Ovary (tissue), 9 donors: Measurements from ENCODE around the gene RASAL2. TPM values are rescaled to one million over a fixed set of nuclear protein-coding genes. Genes with fewer than 3 reads are reported as not detected.

Experiments
- DNase-seq, 5 donors: peaks; one replicate each; pipeline ENCODE4 v3.0.0-alpha.2; 2019 to 2020
- H3K27ac ChIP-seq, 2 donors: fragments of 200-600 bp; one replicate each; pipeline versions ENCODE4 v1.5.1 to v1.8.0; 2019 to 2022
- H3K27me3 ChIP-seq: fragments of 200-600 bp; one replicate; pipeline ENCODE4 v1.8.0; 2022
- H3K36me3 ChIP-seq: fragments of 200-600 bp; sonication (generic); one replicate; pipeline ENCODE4 v1.5.1; 2019
- H3K4me1 ChIP-seq: one replicate; pipeline ENCODE4 v1.8.1; 2013; ENCODE audit warnings: mild to moderate bottlenecking, moderate library complexity; ENCODE audit not compliant: insufficient read depth
- H3K4me3 ChIP-seq: fragments of 200-600 bp; sonication (generic); one replicate; pipeline ENCODE4 v1.5.1; 2017
- H3K9me3 ChIP-seq, 2 donors: fragments of 200-600 bp in 1 of 2; sonication (generic) in 1 of 2; one replicate each; pipeline versions ENCODE4 v1.5.1 to v1.8.1; 2013 to 2019; ENCODE audit warnings: mild to moderate bottlenecking in 1 of 2, moderate library complexity in 1 of 2
- EP300 ChIP-seq: sonication (generic); formaldehyde crosslinking; IDR thresholded peaks from one replicate; pipeline ENCODE4 v1.6.1; 2017; ENCODE audit warnings: antibody characterized with exemption
- POLR2A ChIP-seq: fragments of 450-650 bp; IDR thresholded peaks from one replicate; pipeline ENCODE4 v1.6.1; 2017; ENCODE audit warnings: antibody characterized with exemption, mild to moderate bottlenecking, moderate library complexity
- WGBS, 3 donors: extraction: QIAGEN DNeasy Blood & Tissue Kit in 1 of 3; methylation state at CpG; one replicate each; pipeline versions ENCODE4 v1.1.5 to v1.1.7; 2013 to 2017; 5-methylcytosine and 5-hydroxymethylcytosine counted together
- intact Hi-C, 4 donors: fragments of 100-400 bp; cut with DNase I; formaldehyde crosslinking; loops; one replicate each; pipeline versions ENCODE4 v1.11.0 to v1.15.1; 2022 to 2023
- polyA plus RNA-seq, 2 donors: library from polyadenylated mRNA; stranded (reverse); fragments of 200-250 nt in 1 of 2; fragments of 350-450 nt in 1 of 2; fragmentation: Illumina TruSeq in 1 of 2; extraction: RNeasy Lipid Tissue Mini Kit (QIAGEN cat#74804) in 1 of 2; gene quantifications; one replicate each; pipeline ENCODE4 v1.2.3, GENCODE V29; 2013 to 2014
- total RNA-seq, 7 donors: library from RNA; depleted of rRNA in 2 of 7; stranded (reverse); fragments of >200 nt in 2 of 7; fragmentation: NEBNext Ultra II Directional in 3 of 7; extraction: Animal tissue kit (Norgen Biotek cat#: 25700) in 3 of 7; gene quantifications; one replicate each; pipeline versions ENCODE4 v1.1.0 to v1.2.4, GENCODE V29; 2016 to 2023
- TF ChIP-seq, protein P1 (sequence below), 3 donors: fragments of 450-650 bp in 2 of 3; fragments of 200-600 bp in 1 of 3; IDR thresholded peaks; one replicate each; pipeline versions ENCODE4 v1.5.1 to v1.8.0; 2016 to 2022; ENCODE audit warnings: antibody characterized with exemption in 3 of 3, mild to moderate bottlenecking in 1 of 3
- donor health status: DM: no; HTN: no; CAD: no; lungs with moderate emphysema.
- donor health status: DM: no; HTN: no; CAD: no.
- donor health status: Bipolar disorder and iron deficiency.
- donor health status: DM: yes; HTN: yes; CAD: no.
- donor health status: DM: no; HTN: no; CAD: no.
- donor health status: DM: yes; HTN: yes; CAD: no.

The RASAL2 gene
- total and polyA plus RNA-seq, 9 donors, result 4.2 to 20.5 (median 11.5) TPM

- no peak for DNase-seq
- TF ChIP-seq POLR2A, result no peak
- TF ChIP-seq, protein P1, sequence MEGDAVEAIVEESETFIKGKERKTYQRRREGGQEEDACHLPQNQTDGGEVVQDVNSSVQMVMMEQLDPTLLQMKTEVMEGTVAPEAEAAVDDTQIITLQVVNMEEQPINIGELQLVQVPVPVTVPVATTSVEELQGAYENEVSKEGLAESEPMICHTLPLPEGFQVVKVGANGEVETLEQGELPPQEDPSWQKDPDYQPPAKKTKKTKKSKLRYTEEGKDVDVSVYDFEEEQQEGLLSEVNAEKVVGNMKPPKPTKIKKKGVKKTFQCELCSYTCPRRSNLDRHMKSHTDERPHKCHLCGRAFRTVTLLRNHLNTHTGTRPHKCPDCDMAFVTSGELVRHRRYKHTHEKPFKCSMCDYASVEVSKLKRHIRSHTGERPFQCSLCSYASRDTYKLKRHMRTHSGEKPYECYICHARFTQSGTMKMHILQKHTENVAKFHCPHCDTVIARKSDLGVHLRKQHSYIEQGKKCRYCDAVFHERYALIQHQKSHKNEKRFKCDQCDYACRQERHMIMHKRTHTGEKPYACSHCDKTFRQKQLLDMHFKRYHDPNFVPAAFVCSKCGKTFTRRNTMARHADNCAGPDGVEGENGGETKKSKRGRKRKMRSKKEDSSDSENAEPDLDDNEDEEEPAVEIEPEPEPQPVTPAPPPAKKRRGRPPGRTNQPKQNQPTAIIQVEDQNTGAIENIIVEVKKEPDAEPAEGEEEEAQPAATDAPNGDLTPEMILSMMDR (IDR thresholded peaks at IDR 0.05), result no peak
- TF ChIP-seq EP300, result no peak
- no peaks in the 10 kb centered on the region for H3K27me3 ChIP-seq
- no peaks in the 10 kb centered on the region for H3K4me1 ChIP-seq
- H3K4me3 ChIP-seq, result no peak overlapping the region
- WGBS, 3 donors, result 86 to 90% (median 87%) methylated on average over 2 of the region's 2 CpGs
- intact Hi-C loops, result no loop called here
- H3K36me3 ChIP-seq, result no peaks in the 10 kb centered on the region
- H3K27ac ChIP-seq, result no peak overlapping the region
- no peaks in the 10 kb centered on the region for H3K9me3 ChIP-seq
Observed at GRCh38 chr1:178143730-178144690, 50.1 kb downstream of the RASAL2 start.

- no peaks in the 10 kb centered on the region for H3K9me3 ChIP-seq
- 94 to 98% (median 94%) methylated on average over 1 of the region's 1 CpG for WGBS, 3 donors
- no peak overlapping the region for H3K4me3 ChIP-seq
- DNase-seq, result no peak
- no peak for TF ChIP-seq EP300
- TF ChIP-seq, protein P1 (IDR thresholded peaks at IDR 0.05), result no peak
- no peak for TF ChIP-seq POLR2A
- no peaks in the 10 kb centered on the region for H3K36me3 ChIP-seq
- H3K4me1 ChIP-seq, result no peaks in the 10 kb centered on the region
- intact Hi-C loops, result no loop called here
- no peaks in the 10 kb centered on the region for H3K27me3 ChIP-seq
- no peak overlapping the region for H3K27ac ChIP-seq
Observed at GRCh38 chr1:178145605-178146004, 51.7 kb downstream of the RASAL2 start.

GRCh38 chr1:178146436-178146835 is 52.5 kb downstream of the RASAL2 start:
- TF ChIP-seq POLR2A (no peak), EP300 (no peak)
- TF ChIP-seq, protein P1 (IDR thresholded peaks at IDR 0.05), result no peak
- no peaks in the 10 kb centered on the region for H3K9me3 ChIP-seq
- 95 to 96% (median 96%) methylated on average over 2 of the region's 2 CpGs for WGBS, 3 donors
- no peaks in the 10 kb centered on the region for H3K4me1 ChIP-seq
- no peaks in the 10 kb centered on the region for H3K36me3 ChIP-seq
- H3K4me3 ChIP-seq, result no peak overlapping the region
- no peaks in the 10 kb centered on the region for H3K27me3 ChIP-seq
- intact Hi-C loops, result no loop called here
- H3K27ac ChIP-seq, result no peak overlapping the region
- no peak for DNase-seq

GRCh38 chr1:178150610-178151009 is 56.7 kb downstream of the RASAL2 start:
- WGBS, 3 donors, result 0 to 1% (median 0%) methylated on average over 1 of the region's 1 CpG
- H3K4me3 ChIP-seq, result no peak overlapping the region
- H3K27ac ChIP-seq, result no peak overlapping the region
- no peaks in the 10 kb centered on the region for H3K4me1 ChIP-seq
- no peaks in the 10 kb centered on the region for H3K9me3 ChIP-seq
- no peaks in the 10 kb centered on the region for H3K27me3 ChIP-seq
- TF ChIP-seq EP300, result no peak
- no peak for TF ChIP-seq POLR2A
- TF ChIP-seq, protein P1 (IDR thresholded peaks at IDR 0.05), result no peak
- intact Hi-C loops, result no loop called here
- no peaks in the 10 kb centered on the region for H3K36me3 ChIP-seq
- DNase-seq, result no peak
